AG09309 (cell line): ENCODE measurements around the gene IDH3A.

Source experiments
- DNase-seq: peaks from one replicate; pipeline ENCODE4 v3.0.0-alpha.2; 2010; ENCODE audit warnings: low read depth
- H3K4me3 ChIP-seq: 2 replicates; pipeline ENCODE4 v1.5.1; 2011; ENCODE audit warnings: mild to moderate bottlenecking, low read depth, low read length, moderate library complexity; ENCODE audit not compliant: control insufficient read depth
- CTCF ChIP-seq: IDR thresholded peaks from 2 replicates; pipeline ENCODE4 v1.5.1; 2011; ENCODE audit warnings: mild to moderate bottlenecking, low read depth, low read length, inconsistent platforms; ENCODE audit not compliant: insufficient read depth, control insufficient read depth; ENCODE audit errors: missing control alignments

The IDH3A gene

GRCh38 chr15:78129077-78129750 is 19.9 kb upstream of the IDH3A start:
- H3K4me3 ChIP-seq: no peak overlapping the region
- DNase-seq: no peak
- TF ChIP-seq CTCF: no peak

GRCh38 chr15:78129751-78130287 is 19.3 kb upstream of the IDH3A start:
- no peak for DNase-seq
- no peak for TF ChIP-seq CTCF
- H3K4me3 ChIP-seq: no peak overlapping the region

GRCh38 chr15:78130466-78131294 is 18.5 kb upstream of the IDH3A start:
- TF ChIP-seq CTCF: no peak
- DNase-seq: no peak

GRCh38 chr15:78131295-78132061 is 17.7 kb upstream of the IDH3A start, which contains the start of gene CIB2:
Gene CIB2, minus strand, starts transcription at chr15:78131445. Its CDS starts 230 bp downstream, at chr15:78131215.
- TF ChIP-seq CTCF: peak; percentile 34
- peak within 1 kb of the TSS; percentile 71 for H3K4me3 ChIP-seq
- DNase-seq: no peak

More at GRCh38 chr15:78130466-78131294, 18.5 kb upstream of the IDH3A start:
- peak overlapping the region; percentile 71 for H3K4me3 ChIP-seq

GRCh38 chr15:78133801-78134200 is 15.4 kb upstream of the IDH3A start:
- no peak for TF ChIP-seq CTCF
- DNase-seq: no peak
- H3K4me3 ChIP-seq: no peak overlapping the region

- H3K4me3 ChIP-seq: no peak overlapping the region
- TF ChIP-seq CTCF: no peak
- DNase-seq: no peak
Observed at GRCh38 chr15:78139578-78139977, 9.6 kb upstream of the IDH3A start.
